Dermis blood vessel endothelial cell (primary cell): ENCODE data around the gene IRS1. TPM values are rescaled to one million over a fixed set of nuclear protein-coding genes. Genes with fewer than 3 reads are reported as not detected.

Source experiments
- DNase-seq: peaks from one replicate; pipeline ENCODE4 v3.0.0; 2010
- total RNA-seq: library from RNA; depleted of rRNA; stranded (reverse); fragments of >200 nt; gene quantifications from 2 replicates; pipeline ENCODE4 v1.2.3, GENCODE V29; 2014

The IRS1 gene
- total RNA-seq, 1 donor from 2014 or later = 0.17 TPM

GRCh38 chr2:226683944-226684562, 115.6 kb downstream of the IRS1 start:
- no peak for DNase-seq

GRCh38 chr2:226683196-226683595, 116.4 kb downstream of the IRS1 start:
- no peak for DNase-seq

Other genes with a start within 250 kb of the IRS1 start
- gene RHBDD1, start 36.2 kb upstream of the IRS1 start, total RNA-seq = 14.3 and 16.0 TPM in 2 replicates